ENCODE data around the gene KRTAP22-1. TPM values are rescaled to one million over a fixed set of nuclear protein-coding genes. Genes with fewer than 3 reads are reported as not detected.

The KRTAP22-1 gene
- total and polyA plus RNA-seq, 2 of the 13 experiments (the other 11 are each of a cell fraction or from before 2014, with no cell fraction given), result not detected

DNA sequence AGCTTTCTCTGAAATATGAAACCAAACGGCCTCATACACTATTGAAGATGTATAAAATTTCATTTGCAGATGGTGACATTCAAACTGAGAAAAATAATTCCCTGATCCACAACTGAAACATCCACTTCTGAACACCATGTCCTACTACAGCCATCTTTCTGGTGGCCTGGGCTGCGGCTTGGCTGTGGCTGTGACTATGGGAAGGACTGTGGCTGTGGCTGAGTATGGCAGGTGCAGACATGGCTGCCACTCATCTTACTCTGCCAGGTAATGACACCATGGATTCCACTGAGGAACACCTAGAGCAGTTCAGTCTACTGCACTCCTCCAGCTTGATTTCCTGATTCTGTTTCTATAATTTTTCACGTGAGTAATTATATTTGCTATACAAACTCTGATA is 19.6 kb downstream of the KRTAP22-1 start, which contains the start of gene KRTAP20-4:
KRTAP20-4 (plus strand) TSS at position 106 of the 400 bp plus-strand sequence.
- no peaks in the 10 kb centered on the region for H3K36me3 ChIP-seq (replicated peaks in 1 of 2; ENCODE audit: control insufficient read depth in 1 of 2, insufficient read depth in 2 of 2, low read length in 2 of 2)
- ATAC-seq (no peak), FAIRE-seq (no peak), DNase-seq (ENCODE audit: low spot score) (no peak)
- H3K4me3 ChIP-seq (replicated peaks in 1 of 3; ENCODE audit: insufficient read depth in 1 of 3, low read depth in 2 of 3, low read length in 3 of 3), result no peak within 1 kb of the TSS
- BruUV-seq (replicated peaks), result no TSS peak
- no peak within 1 kb of the TSS for H3K9ac ChIP-seq (ENCODE audit: insufficient read depth, low read depth, low read length)
- no peaks in the 10 kb centered on the region for H4K20me1 ChIP-seq (ENCODE audit: insufficient read depth, low read length)
- in situ Hi-C loops (cut with HindIII; ENCODE audit: extremely low pct_ligation_motif_present, low pct_unique_long_range_greater_than_20kb) (no loop called here), intact Hi-C loops (cut with micrococcal nuclease; ENCODE audit: unreplicated experiment) (no loop called here)
- no peak within 1 kb of the TSS for H2AFZ ChIP-seq (ENCODE audit: low read length)
- no peak within 1 kb of the TSS for H3K27ac ChIP-seq (ENCODE audit: extremely low read length, insufficient read depth, low read length)
- peaks cover 83% of the 10 kb centered on the region for H3K9me3 ChIP-seq (ENCODE audit: low read length)
- H3K4me1 ChIP-seq (ENCODE audit: insufficient read depth, low read length), result no peaks in the 10 kb centered on the region
- TF ChIP-seq ZNF3 (CRISPR knock-in tag; IDR thresholded peaks at IDR 0.05), result no peak
- TF ChIP-seq, protein P1, sequence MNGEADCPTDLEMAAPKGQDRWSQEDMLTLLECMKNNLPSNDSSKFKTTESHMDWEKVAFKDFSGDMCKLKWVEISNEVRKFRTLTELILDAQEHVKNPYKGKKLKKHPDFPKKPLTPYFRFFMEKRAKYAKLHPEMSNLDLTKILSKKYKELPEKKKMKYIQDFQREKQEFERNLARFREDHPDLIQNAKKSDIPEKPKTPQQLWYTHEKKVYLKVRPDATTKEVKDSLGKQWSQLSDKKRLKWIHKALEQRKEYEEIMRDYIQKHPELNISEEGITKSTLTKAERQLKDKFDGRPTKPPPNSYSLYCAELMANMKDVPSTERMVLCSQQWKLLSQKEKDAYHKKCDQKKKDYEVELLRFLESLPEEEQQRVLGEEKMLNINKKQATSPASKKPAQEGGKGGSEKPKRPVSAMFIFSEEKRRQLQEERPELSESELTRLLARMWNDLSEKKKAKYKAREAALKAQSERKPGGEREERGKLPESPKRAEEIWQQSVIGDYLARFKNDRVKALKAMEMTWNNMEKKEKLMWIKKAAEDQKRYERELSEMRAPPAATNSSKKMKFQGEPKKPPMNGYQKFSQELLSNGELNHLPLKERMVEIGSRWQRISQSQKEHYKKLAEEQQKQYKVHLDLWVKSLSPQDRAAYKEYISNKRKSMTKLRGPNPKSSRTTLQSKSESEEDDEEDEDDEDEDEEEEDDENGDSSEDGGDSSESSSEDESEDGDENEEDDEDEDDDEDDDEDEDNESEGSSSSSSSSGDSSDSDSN (CRISPR knock-in tag; IDR thresholded peaks at IDR 0.05), result no peak
- TF ChIP-seq ZNF879 (CRISPR knock-in tag; IDR thresholded peaks at IDR 0.05), result no peak
- no peak for TF ChIP-seq PTBP1 (IDR thresholded peaks at IDR 0.05; ENCODE audit: low read depth, low read length, poor library complexity, severe bottlenecking)
- no peak for TF ChIP-seq ZFP90 (CRISPR knock-in tag; IDR thresholded peaks at IDR 0.05; ENCODE audit: borderline replicate concordance)
- no peak for TF ChIP-seq ZNF772 (CRISPR knock-in tag; IDR thresholded peaks at IDR 0.05)
- TF ChIP-seq, protein P2, sequence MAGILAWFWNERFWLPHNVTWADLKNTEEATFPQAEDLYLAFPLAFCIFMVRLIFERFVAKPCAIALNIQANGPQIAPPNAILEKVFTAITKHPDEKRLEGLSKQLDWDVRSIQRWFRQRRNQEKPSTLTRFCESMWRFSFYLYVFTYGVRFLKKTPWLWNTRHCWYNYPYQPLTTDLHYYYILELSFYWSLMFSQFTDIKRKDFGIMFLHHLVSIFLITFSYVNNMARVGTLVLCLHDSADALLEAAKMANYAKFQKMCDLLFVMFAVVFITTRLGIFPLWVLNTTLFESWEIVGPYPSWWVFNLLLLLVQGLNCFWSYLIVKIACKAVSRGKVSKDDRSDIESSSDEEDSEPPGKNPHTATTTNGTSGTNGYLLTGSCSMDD (CRISPR knock-in tag; IDR thresholded peaks at IDR 0.05), result no peak
- TF ChIP-seq ZNF24 (IDR thresholded peaks at IDR 0.05), result no peak
- TF ChIP-seq, protein P3, sequence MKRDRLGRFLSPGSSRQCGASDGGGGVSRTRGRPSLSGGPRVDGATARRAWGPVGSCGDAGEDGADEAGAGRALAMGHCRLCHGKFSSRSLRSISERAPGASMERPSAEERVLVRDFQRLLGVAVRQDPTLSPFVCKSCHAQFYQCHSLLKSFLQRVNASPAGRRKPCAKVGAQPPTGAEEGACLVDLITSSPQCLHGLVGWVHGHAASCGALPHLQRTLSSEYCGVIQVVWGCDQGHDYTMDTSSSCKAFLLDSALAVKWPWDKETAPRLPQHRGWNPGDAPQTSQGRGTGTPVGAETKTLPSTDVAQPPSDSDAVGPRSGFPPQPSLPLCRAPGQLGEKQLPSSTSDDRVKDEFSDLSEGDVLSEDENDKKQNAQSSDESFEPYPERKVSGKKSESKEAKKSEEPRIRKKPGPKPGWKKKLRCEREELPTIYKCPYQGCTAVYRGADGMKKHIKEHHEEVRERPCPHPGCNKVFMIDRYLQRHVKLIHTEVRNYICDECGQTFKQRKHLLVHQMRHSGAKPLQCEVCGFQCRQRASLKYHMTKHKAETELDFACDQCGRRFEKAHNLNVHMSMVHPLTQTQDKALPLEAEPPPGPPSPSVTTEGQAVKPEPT (CRISPR knock-in tag; IDR thresholded peaks at IDR 0.05; ENCODE audit: low read depth), result no peak
- no peak for TF ChIP-seq GTF2F1 (IDR thresholded peaks at IDR 0.05; ENCODE audit: low read length)
- no peak for TF ChIP-seq NR2F1 (CRISPR knock-in tag; IDR thresholded peaks at IDR 0.05)
- no peak for TF ChIP-seq HMGA1 (CRISPR knock-in tag; conservative IDR thresholded peaks at IDR 0.05)
- TF ChIP-seq ZNF343 (CRISPR knock-in tag; IDR thresholded peaks at IDR 0.05), result no peak
- TF ChIP-seq KDM3A (CRISPR knock-in tag; IDR thresholded peaks at IDR 0.05; ENCODE audit: low read depth), result no peak
- TF ChIP-seq FOXO1 (CRISPR knock-in tag; IDR thresholded peaks at IDR 0.05), result no peak
- no peak for TF ChIP-seq ZFYVE20 (CRISPR knock-in tag; IDR thresholded peaks at IDR 0.05; ENCODE audit: borderline replicate concordance, low read depth)
- TF ChIP-seq GPN1 (CRISPR knock-in tag; IDR thresholded peaks at IDR 0.05; ENCODE audit: borderline replicate concordance), result no peak
- TF ChIP-seq NFE2L2 (IDR thresholded peaks at IDR 0.05; ENCODE audit: low read length), result no peak
- TF ChIP-seq SAP130 (CRISPR knock-in tag; IDR thresholded peaks at IDR 0.05; ENCODE audit: low read depth), result no peak
- TF ChIP-seq MAZ (IDR thresholded peaks at IDR 0.05; ENCODE audit: borderline replicate concordance, low read depth, low read length), result no peak
- no peak for TF ChIP-seq MAZ (CRISPR knock-in tag; IDR thresholded peaks at IDR 0.05; ENCODE audit: low read depth)
- H3K27me3 ChIP-seq (ENCODE audit: control insufficient read depth in 1 of 2, insufficient read depth in 2 of 2, low read length in 2 of 2), result no peaks in the 10 kb centered on the region
- ChIA-PET CTCF (ENCODE audit: low intra/inter-chr PET ratio, low total read pairs) (no interaction called here), POLR2A (no interaction called here)
- H3K4me2 ChIP-seq (ENCODE audit: low read depth, low read length), result no peak within 1 kb of the TSS
- 2% methylated on average over 3 of the region's 3 CpGs for WGBS (ENCODE audit: low lambda C conversion rate)
- no peaks in the 10 kb centered on the region for H3K79me2 ChIP-seq (ENCODE audit: insufficient read depth, low read length)
